Femur (tissue), 1 donor: ENCODE data around the gene APBB2.
"Not testable (repeated sequence)": the region's sequence is repeated elsewhere in the genome, so short reads cannot be mapped to it uniquely, and the experiment has no call there.

ENCODE experiments used
- DNase-seq: peaks from one replicate; pipeline ENCODE4 v3.0.0-alpha.2; 2017

Gene APBB2

GRCh38 chr4:41095192-41095872, 119.0 kb downstream of the APBB2 start:
- DNase-seq: no peak

DNA sequence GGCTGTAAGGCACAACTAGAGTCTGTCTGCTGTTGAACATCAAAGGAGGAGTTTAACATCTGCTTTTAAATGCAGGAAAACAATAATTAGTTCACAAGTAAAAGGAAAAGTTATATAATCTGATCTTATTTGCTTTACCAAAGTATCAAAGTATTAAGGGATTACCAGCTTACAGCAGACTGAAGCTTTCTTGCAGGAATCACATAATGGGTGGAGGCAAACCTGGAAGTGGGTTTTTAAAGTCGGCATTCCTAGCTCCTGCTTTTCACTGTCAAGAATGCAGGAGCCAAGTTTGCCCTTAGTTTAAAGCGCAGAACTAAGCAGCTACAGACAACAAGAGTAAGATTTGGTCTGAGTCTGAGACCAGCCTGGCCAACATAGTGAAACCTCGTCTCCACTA, 122.2 kb downstream of the APBB2 start:
- no peak for DNase-seq

GRCh38 chr4:41081847-41082246, 132.5 kb downstream of the APBB2 start:
- no peak for DNase-seq

GRCh38 chr4:41080976-41081375, 133.4 kb downstream of the APBB2 start:
- DNase-seq: no peak

DNA sequence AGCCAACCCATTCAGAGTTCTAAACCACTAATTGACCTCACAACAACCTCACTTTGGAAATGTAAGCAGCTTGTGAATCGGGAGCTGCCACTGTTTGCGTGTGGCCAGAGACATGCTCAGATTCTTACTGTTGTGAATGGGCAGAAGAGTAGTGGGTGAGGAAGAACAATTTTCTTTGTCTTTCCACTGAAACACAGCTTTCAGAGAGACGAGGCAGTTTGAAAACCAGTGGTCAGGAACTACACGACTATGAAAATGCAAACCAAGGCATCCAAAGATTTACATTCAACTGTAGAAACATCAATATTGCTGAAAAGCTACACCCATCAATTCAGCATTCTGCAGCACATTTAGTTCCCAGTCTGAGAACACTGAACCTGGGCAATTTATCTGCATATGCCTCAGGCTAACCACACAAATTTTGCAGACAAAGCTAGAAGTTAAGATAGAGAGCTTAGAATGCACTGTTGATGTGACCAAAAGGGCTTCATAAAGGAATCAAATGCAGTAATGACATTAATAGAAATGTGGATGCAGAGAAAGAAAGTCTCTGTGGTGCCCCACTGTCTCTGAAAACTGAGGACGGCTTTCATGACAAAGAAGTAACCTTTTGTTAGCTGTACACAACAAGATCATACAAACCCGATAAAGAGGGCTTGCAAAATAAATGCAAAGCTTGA, 134.3 kb downstream of the APBB2 start:
- no peak for DNase-seq

- no peak for DNase-seq
These were observed 136.7 kb downstream of the APBB2 start for GRCh38 chr4:41077628-41078027.

DNA sequence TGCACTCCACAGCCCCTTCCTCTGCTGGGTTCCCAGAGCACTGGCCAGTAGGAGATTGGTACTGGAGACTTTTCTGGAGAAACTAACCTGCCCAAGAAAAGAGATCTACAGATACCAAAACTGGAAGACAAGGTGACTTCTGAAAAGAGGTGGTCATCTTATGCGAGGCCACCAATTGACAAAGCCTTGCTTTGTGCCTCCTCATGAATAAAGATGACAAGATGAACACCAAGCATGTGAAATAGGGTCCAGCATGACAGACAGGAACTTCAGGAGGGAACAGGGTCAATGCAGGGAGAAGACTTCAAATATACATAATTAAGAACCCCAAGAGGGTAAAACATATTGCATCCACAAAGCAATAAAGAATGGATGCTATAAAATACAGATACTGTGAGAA, 137.9 kb downstream of the APBB2 start:
- no peak for DNase-seq

DNA sequence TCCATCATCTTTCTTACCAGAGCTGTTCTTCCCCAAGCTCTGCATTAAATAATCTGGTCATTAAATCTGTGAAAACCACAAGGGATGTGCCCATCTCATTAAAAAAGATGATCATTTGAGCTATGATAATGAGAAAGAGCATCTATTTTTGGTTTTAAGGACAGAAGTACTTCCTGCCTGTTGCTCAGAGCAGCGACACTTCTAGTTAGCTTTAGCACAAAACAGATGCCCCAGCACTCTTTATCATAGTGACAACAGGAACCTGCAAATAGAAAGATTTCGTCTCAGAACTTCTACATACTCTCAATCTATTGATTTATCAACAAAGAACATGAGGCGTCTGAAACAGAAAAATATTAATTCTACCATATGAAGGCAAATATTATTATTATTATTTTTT, 140.1 kb downstream of the APBB2 start:
- no peak for DNase-seq

- DNase-seq: no peak
These were observed 142.1 kb downstream of the APBB2 start for GRCh38 chr4:41072021-41072777.

- no peak for DNase-seq
These were observed 143.6 kb downstream of the APBB2 start for GRCh38 chr4:41070516-41071281.

- no peak for DNase-seq
These were observed 144.5 kb downstream of the APBB2 start for GRCh38 chr4:41069838-41070237.

- DNase-seq: no peak
These were observed 145.1 kb downstream of the APBB2 start for GRCh38 chr4:41069257-41069656.

DNA sequence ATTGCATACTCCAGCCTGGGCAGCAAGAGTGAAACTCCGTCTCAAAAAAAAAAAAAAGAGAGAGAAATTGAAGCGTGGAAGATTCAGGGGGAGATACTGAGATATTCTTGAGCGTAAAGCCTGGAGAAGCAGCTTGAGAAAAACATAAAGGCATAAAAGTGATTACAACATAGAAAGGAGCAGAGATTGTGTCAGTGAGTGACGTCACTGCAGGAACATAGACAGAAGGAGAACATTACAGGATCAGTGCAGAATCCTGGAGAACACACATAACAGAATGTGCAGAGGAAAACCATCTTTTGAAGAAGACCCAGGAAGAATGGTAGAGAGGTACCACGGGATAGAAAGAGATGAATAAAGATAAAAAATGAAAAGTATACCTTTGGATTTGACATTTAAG, 147.0 kb downstream of the APBB2 start:
- no peak for DNase-seq

DNA sequence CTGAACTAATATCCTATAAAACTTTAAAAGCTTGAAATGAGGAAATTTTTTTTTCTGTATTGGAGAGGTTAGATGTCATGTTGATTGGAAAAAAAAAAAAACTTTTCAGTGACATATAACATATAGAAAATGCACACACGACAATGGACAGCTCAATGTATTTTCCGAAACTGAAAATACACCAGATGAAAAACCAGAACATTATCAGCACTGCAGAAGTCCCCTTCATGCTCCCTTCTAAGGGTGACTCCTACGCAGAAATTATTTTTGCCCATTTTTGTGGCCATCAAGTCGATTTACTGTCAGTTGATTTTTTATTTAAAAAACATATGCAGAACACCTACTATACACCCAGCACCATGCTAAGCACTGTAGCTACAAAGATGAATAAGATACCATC, 148.3 kb downstream of the APBB2 start:
- DNase-seq: no peak

GRCh38 chr4:41065434-41066006, 148.8 kb downstream of the APBB2 start:
- no peak for DNase-seq

DNA sequence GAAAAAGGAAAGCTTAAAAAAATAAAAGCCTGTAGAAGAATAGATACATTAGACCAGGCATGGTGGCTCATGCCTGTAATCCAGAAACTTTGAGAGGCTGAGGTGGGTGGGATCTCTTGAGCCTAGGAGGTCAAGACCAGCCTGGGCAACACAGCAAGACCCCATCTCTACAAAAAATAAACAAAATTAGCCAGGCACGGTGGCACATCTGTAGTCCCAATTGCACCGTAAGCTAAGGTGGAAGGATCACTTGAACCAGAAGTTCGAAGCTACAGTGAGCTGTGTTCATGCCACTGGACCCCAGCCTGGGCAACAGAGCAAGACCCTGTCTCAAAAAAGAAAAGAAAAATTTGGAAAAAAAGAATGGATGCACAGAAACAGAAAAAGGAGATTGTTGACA, 149.4 kb downstream of the APBB2 start:
- DNase-seq: no peak

- DNase-seq: no peak
These were observed 152.7 kb downstream of the APBB2 start for GRCh38 chr4:41061482-41062185.

GRCh38 chr4:41060352-41061334, 153.7 kb downstream of the APBB2 start:
- DNase-seq: no peak

DNA sequence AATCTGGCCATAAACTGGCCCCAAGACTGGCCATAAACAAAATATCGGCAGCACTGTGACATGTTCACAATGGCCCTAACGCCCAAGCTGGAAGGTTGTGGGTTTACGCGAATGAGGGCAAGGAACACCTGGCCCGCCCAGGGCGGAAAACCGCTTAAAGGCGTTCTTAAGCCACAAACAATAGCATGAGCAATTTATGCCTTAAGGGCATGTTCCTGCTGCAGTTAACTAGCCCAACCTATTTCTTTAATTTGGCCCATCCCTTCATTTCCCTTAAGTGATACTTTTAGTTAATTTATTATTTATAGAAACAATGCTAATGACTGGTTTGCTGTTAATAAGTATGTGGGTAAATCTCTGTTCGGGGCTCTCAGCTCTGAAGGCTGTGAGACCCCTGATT, 154.9 kb downstream of the APBB2 start:
- DNase-seq: not testable (repeated sequence)

DNA sequence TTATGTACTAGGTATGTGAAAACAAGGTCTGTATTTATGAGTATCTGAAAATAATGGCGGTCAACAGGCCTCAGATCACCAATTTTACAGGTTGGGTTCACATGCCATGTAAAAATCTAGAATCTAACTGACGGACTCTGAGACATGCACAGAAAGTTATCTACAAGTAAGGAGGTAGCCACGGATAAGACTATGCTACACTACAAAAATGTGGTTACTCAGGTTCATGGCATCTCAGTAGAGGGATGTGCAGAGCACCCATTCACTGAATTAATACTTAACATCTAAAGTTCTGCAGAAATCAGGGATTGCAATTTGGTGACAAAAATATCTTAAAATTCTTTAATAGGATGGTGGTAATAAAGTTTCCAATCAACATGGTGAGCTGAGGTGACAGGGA, 155.9 kb downstream of the APBB2 start:
- DNase-seq: no peak

DNA sequence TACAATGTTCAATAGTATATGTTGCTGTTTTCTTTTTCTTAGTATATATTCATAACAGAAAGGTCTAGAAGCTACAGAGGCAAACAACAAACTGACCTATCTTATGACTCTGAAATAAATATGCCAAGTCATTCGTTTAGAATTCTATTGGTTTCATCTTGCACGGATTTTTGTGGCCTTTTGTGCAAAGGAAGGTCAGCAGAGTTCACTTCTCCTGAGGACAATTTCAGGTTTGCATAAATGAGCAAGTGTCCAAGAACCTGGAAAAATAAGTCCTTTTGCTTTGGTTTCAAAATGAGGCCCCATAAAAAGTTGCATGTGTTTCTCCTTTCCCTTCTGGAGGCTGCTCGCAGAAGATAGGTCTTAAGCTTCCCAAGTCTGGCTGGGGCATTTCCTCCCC, 156.9 kb downstream of the APBB2 start:
- DNase-seq: no peak
